Left cardiac atrium (tissue), 4 donors: ENCODE results near the gene SCGB1C2. TPM values are rescaled to one million over a fixed set of nuclear protein-coding genes. Genes with fewer than 3 reads are reported as not detected.

ENCODE experiments used
- ATAC-seq, 2 donors: fragments of 200-7000 bp; cut with Tn5 transposase; one replicate each; pipeline ENCODE4 v1.9.1; 2020; ENCODE audit warnings: mild to moderate bottlenecking in 2 of 2, moderate library complexity in 2 of 2
- DNase-seq: peaks from one replicate; pipeline ENCODE4 v3.0.0-alpha.2; 2020
- intact Hi-C, 2 donors: fragments of 100-400 bp; cut with DNase I; formaldehyde crosslinking; loops; one replicate each; pipeline versions ENCODE4 v1.14.1 to v1.15.1; 2022 to 2023
- total RNA-seq, 2 donors: library from RNA; stranded (reverse); fragmentation: NEBNext Ultra II Directional; extraction: Animal tissue kit (Norgen Biotek cat#: 25700); gene quantifications; one replicate each; pipeline ENCODE4 v1.2.1, GENCODE V29; 2021
- donor health status: DM: no; HTN: yes; CAD: no.
- donor health status: DM: no; HTN: yes; CAD: no; lungs with severe emphysema.
- donor health status: DM: yes; HTN: yes; CAD: no.
- donor health status: Dilated cardiomyopathy.

Gene SCGB1C2
- total RNA-seq, 2 donors from 2014 or later: not detected

- intact Hi-C loops: no loop called here
- ATAC-seq (no peak), DNase-seq (peak; percentile 6)
These were observed 10.7 kb downstream of the SCGB1C2 start for GRCh38 chr17:147796-148740.

GRCh38 chr17:148757-149156, 11.4 kb downstream of the SCGB1C2 start:
- ATAC-seq (no peak), DNase-seq (peak; percentile 12)
- intact Hi-C loops: no loop called here

- ATAC-seq (no peak), DNase-seq (no peak)
- intact Hi-C loops: no loop called here
These were observed 11.9 kb downstream of the SCGB1C2 start for GRCh38 chr17:149231-149630.

GRCh38 chr17:149897-150584, 12.7 kb downstream of the SCGB1C2 start:
- DNase-seq: no peak

GRCh38 chr17:151004-151403, 13.6 kb downstream of the SCGB1C2 start:
- intact Hi-C loops: no loop called here
- DNase-seq: no peak
- no peak for ATAC-seq

More at GRCh38 chr17:149897-150584, 12.7 kb downstream of the SCGB1C2 start:
- no peak for ATAC-seq
- intact Hi-C loops: no loop called here

- DNase-seq: no peak
- no peak for ATAC-seq
- intact Hi-C loops: no loop called here
These were observed 14.8 kb downstream of the SCGB1C2 start for GRCh38 chr17:151886-152859.

- intact Hi-C loops: no loop called here
- DNase-seq (peak; percentile 17), ATAC-seq (no peak)
These were observed 15.6 kb downstream of the SCGB1C2 start for GRCh38 chr17:152860-153420.

GRCh38 chr17:153851-154250, 16.5 kb downstream of the SCGB1C2 start:
- ATAC-seq: no peak
- intact Hi-C loops: no loop called here
- DNase-seq: peak; percentile 2

- DNase-seq (no peak), ATAC-seq (no peak)
- intact Hi-C loops: no loop called here
These were observed 18.2 kb downstream of the SCGB1C2 start for GRCh38 chr17:155576-155975.

GRCh38 chr17:156094-156621, 18.8 kb downstream of the SCGB1C2 start:
- no peak for ATAC-seq
- DNase-seq: peak; percentile 12
- intact Hi-C loops: no loop called here

- intact Hi-C loops: no loop called here
- DNase-seq (peak; percentile 12), ATAC-seq (no peak)
These were observed 19.6 kb downstream of the SCGB1C2 start for GRCh38 chr17:156946-157345.

- DNase-seq: no peak
- intact Hi-C loops: no loop called here
- no peak for ATAC-seq
These were observed 20.5 kb downstream of the SCGB1C2 start for GRCh38 chr17:157901-158300.

- DNase-seq (no peak), ATAC-seq (no peak)
- intact Hi-C loops: no loop called here
These were observed 21.0 kb downstream of the SCGB1C2 start for GRCh38 chr17:158379-158778.

GRCh38 chr17:159609-160008, 22.2 kb downstream of the SCGB1C2 start:
- intact Hi-C loops: loop anchor here (5.0 kb wide), 1 partner anchor 228 kb away; no protein-coding TSS in a partner anchor
- no peak for DNase-seq
- ATAC-seq: no peak

GRCh38 chr17:160336-160735, 23.0 kb downstream of the SCGB1C2 start:
- intact Hi-C loops: loop anchor here (5.0 kb wide), 1 partner anchor 227 kb away; no protein-coding TSS in a partner anchor
- no peak for ATAC-seq
- no peak for DNase-seq

- ATAC-seq: no peak
- intact Hi-C loops: loop anchor here (5.0 kb wide), 1 partner anchor 226 kb away; no protein-coding TSS in a partner anchor
- no peak for DNase-seq
These were observed 24.1 kb downstream of the SCGB1C2 start for GRCh38 chr17:161481-161880.

GRCh38 chr17:162689-163088, 25.3 kb downstream of the SCGB1C2 start:
- DNase-seq (no peak), ATAC-seq (no peak)
- intact Hi-C loops: loop anchor here (5.0 kb wide), 1 partner anchor 225 kb away; no protein-coding TSS in a partner anchor

GRCh38 chr17:163514-164098, 26.2 kb downstream of the SCGB1C2 start:
- no peak for DNase-seq
- intact Hi-C loops: loop anchor here (5.0 kb wide), 1 partner anchor 224 kb away; no protein-coding TSS in a partner anchor
- ATAC-seq: no peak
